Daoy (cell line): ENCODE results near the gene ZNF430. TPM values are rescaled to one million over a fixed set of nuclear protein-coding genes. Genes with fewer than 3 reads are reported as not detected.
"Not testable (repeated sequence)": the region's sequence is repeated elsewhere in the genome, so short reads cannot be mapped to it uniquely, and the experiment has no call there.

Experiments used
- DNase-seq: peaks from one replicate; pipeline ENCODE4 v3.0.0-alpha.2; 2015; ENCODE audit warnings: low read depth
- total RNA-seq: library from RNA; depleted of rRNA; stranded (reverse); fragments of >200 nt; shearing (Covaris generic); gene quantifications from 2 replicates; pipeline ENCODE4 v1.2.3, GENCODE V29; 2014; rRNA removed

The ZNF430 gene
- 10.7 and 15.7 TPM in 2 replicates for total RNA-seq

- peak; percentile 96 for DNase-seq
Measured at GRCh38 chr19:21020298-21021227, at the start of gene ZNF430. Gene ZNF430 (plus strand): TSS chr19:21020657. CDS start chr19:21020801, 144 bp downstream.

GRCh38 chr19:20992788-20993187, 27.7 kb upstream of the ZNF430 start:
- not testable (repeated sequence) for DNase-seq

- peak; percentile 79 for DNase-seq
Measured at GRCh38 chr19:20999731-21000352, 20.6 kb upstream of the ZNF430 start.

GRCh38 chr19:21021238-21021637, 781 bp downstream of the ZNF430 start:
- not testable (repeated sequence) for DNase-seq

- peak; percentile 56 for DNase-seq
Measured at GRCh38 chr19:21022996-21023395, 2.5 kb downstream of the ZNF430 start.

- peak; percentile 4 for DNase-seq
Measured at GRCh38 chr19:21023901-21024300, 3.4 kb downstream of the ZNF430 start.

- DNase-seq: no peak
Measured at GRCh38 chr19:21028969-21029268, 8.5 kb downstream of the ZNF430 start.

- no peak for DNase-seq
Measured at GRCh38 chr19:21045028-21045427, 24.6 kb downstream of the ZNF430 start.

- no peak for DNase-seq
Measured at GRCh38 chr19:21046489-21046888, 26.0 kb downstream of the ZNF430 start.

- no peak for DNase-seq
Measured at GRCh38 chr19:21047716-21048115, 27.3 kb downstream of the ZNF430 start.

- no peak for DNase-seq
Measured at GRCh38 chr19:21052902-21053301, 32.4 kb downstream of the ZNF430 start.

- no peak for DNase-seq
Measured at GRCh38 chr19:21065336-21065735, 44.9 kb downstream of the ZNF430 start.

- DNase-seq: peak; percentile 95
Measured at GRCh38 chr19:21082011-21082975, 61.8 kb downstream of the ZNF430 start, which contains the start of gene ZNF714. Gene ZNF714 (plus strand): TSS chr19:21082203. CDS start chr19:21098269, 16,066 bp downstream.

- peak; percentile 32 for DNase-seq
Measured at GRCh38 chr19:21084343-21084742, 63.9 kb downstream of the ZNF430 start.

GRCh38 chr19:21087871-21088270, 67.4 kb downstream of the ZNF430 start:
- DNase-seq: no peak

GRCh38 chr19:21092109-21092508, 71.7 kb downstream of the ZNF430 start:
- DNase-seq: peak; percentile 4

GRCh38 chr19:21094347-21095025, 74.0 kb downstream of the ZNF430 start:
- DNase-seq: no peak

- no peak for DNase-seq
Measured at GRCh38 chr19:21098291-21098690, 77.8 kb downstream of the ZNF430 start.

- DNase-seq: no peak
Measured at GRCh38 chr19:21101521-21102242, 81.2 kb downstream of the ZNF430 start.

GRCh38 chr19:21109116-21109515, 88.7 kb downstream of the ZNF430 start:
- peak; percentile 5 for DNase-seq
